Gastrocnemius medialis (tissue), 4 donors: ENCODE results near the gene KCNMB4.

ENCODE experiments used
- CTCF ChIP-seq, 5 experiments: fragments of 450-650 bp in 3 of 5; fragments of 200-600 bp in 2 of 5; sonication (generic) in 2 of 5; IDR thresholded peaks in 4 of 5; conservative IDR thresholded peaks in 1 of 5; 1 replicate in 4 of 5; 2 replicates in 1 of 5; pipeline ENCODE4 v1.5.1; 2016 to 2019; ENCODE audit warnings: antibody characterized with exemption in 5 of 5, mild to moderate bottlenecking in 3 of 5, moderate library complexity in 3 of 5
- POLR2A ChIP-seq, 2 donors: fragments of 450-650 bp; IDR thresholded peaks; one replicate each; pipeline ENCODE4 v1.6.1; 2017; ENCODE audit warnings: antibody characterized with exemption in 2 of 2, mild to moderate bottlenecking in 2 of 2, moderate library complexity in 2 of 2

GRCh38 chr12:70456953-70457352 lies 90.9 kb downstream of the KCNMB4 start:
- no peak for TF ChIP-seq CTCF (IDR thresholded peaks at IDR 0.05 in 4 of 5, conservative IDR thresholded peaks at IDR 0.05 in 1 of 5)
- TF ChIP-seq POLR2A (IDR thresholded peaks at IDR 0.05), result no peak
